ENCODE data around the gene TRIM29.

DNA sequence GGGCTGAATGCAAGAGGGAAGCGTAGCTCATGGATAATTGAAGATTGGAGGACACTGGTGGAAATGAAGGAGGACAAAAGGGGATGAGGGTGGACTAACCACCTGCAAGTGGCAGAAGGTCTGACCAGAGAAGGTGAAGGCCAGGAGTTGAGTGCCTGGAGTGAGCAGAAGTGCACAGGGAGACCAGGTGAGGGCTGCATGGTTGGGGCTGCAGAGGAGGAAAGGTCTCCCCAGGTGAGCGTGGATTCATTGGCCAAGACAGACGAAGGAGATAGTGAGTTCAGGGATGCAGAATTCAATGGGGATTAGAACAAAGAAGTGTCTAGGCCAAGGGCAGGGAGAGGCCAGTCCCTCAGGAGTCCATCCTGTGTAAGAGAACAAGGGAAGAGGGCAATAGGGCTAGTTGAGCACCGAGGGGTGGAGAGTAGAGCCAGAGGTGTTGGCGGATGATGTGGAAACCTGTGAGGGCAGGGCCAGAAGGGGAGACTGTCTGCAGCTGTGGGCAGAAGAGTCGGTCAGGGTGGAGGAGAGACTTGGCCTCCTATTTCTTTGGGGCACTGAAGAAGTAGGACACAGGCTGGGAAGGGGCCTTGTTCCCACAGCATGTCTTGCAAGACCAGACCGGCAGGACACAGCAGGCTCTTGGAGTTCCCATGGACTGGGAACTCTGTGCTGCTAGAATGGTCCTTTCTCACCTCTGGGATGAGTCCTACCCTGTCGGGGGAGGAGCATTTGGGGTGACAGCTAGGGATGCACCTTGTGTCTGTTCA is 6.7 kb downstream of the TRIM29 start:
- no peak for TF ChIP-seq CTCF (IDR thresholded peaks at IDR 0.05)
- TF ChIP-seq POLR2A (IDR thresholded peaks at IDR 0.05): no peak
